HCT116 (cell line): ENCODE data around the gene OTOP2. TPM values are rescaled to one million over a fixed set of nuclear protein-coding genes. Genes with fewer than 3 reads are reported as not detected.
"Not testable (repeated sequence)": the region's sequence is repeated elsewhere in the genome, so short reads cannot be mapped to it uniquely, and the experiment has no call there.

Source experiments
- ATAC-seq: fragments of 200-7000 bp; cut with Tn5 transposase; 2 replicates; pipeline ENCODE4 v1.9.1; 2020; ENCODE audit warnings: mild to moderate bottlenecking, moderate library complexity
- BruUV-seq: library from RNA; stranded (reverse); fragments of 400-500 nt; replicated peaks from 2 replicates; lab custom pipeline; 2021; lab: Mats Ljungman, UMichigan
- CTCF ChIA-PET: fragments of 300-600 bp; sonication (Branson Sonifier 250); formaldehyde crosslinking; loops from one replicate; lab custom pipeline; 2021; ENCODE audit warnings: antibody characterized with exemption; lab: Charles Lee
- POLR2A ChIA-PET: fragments of 300-600, 350-600 bp; sonication (Branson Sonifier 250); formaldehyde crosslinking; loops from one replicate; lab custom pipeline; 2021; ENCODE audit warnings: antibody characterized with exemption; lab: Charles Lee
- RAD21 ChIA-PET, 2 experiments: fragments of 300-600 bp; sonication (Branson Sonifier 250); formaldehyde crosslinking; loops; one replicate each; lab custom pipeline; 2023; ENCODE audit warnings: low total read pairs in 2 of 2; ENCODE audit not compliant: uncharacterized antibody in 2 of 2, unreplicated experiment in 2 of 2, low non-redundant PET in 1 of 2; lab: Charles Lee
- DNase-seq: peaks from one replicate; pipeline ENCODE4 v3.0.0-alpha.2; 2010; ENCODE audit warnings: low read depth, low spot score
- H2AFZ ChIP-seq: fragments of 200-600 bp; shearing (Covaris generic), sonication (generic); 2 replicates; pipeline ENCODE4 v1.6.1; 2017; ENCODE audit warnings: low read depth, mixed run types, mixed read lengths, antibody characterized with exemption, low read length; ENCODE audit not compliant: poor library complexity, severe bottlenecking
- H3K27ac ChIP-seq: 2 replicates; pipeline ENCODE4 v1.5.1; 2012; ENCODE audit warnings: low read depth, low read length
- H3K27me3 ChIP-seq: fragments of 200-600 bp; sonication (generic); 2 replicates; pipeline ENCODE4 v1.6.1; 2016; ENCODE audit warnings: mixed run types, low read length, mixed read lengths; ENCODE audit not compliant: insufficient read depth
- H3K36me3 ChIP-seq, 2 experiments: fragments of 200-500 bp in 1 of 2; fragments of 200-600 bp in 1 of 2; sonication (Bioruptor generic) in 1 of 2; sonication (generic) in 1 of 2; 2 replicates each; pipeline versions ENCODE4 v1.5.1 to v1.6.1; 2014 to 2016; ENCODE audit warnings: low read length in 2 of 2, inconsistent platforms in 1 of 2, mixed read lengths in 1 of 2, mixed run types in 1 of 2; ENCODE audit not compliant: insufficient read depth in 2 of 2, control insufficient read depth in 1 of 2
- H3K4me1 ChIP-seq, 2 experiments: fragments of 200-600 bp in 1 of 2; sonication (generic) in 1 of 2; 2 replicates each; pipeline versions ENCODE4 v1.5.1 to v1.6.1; 2012 to 2017; ENCODE audit warnings: low read length in 2 of 2, inconsistent platforms in 1 of 2, mild to moderate bottlenecking in 1 of 2, mixed read lengths in 1 of 2, mixed run types in 1 of 2, moderate library complexity in 1 of 2; ENCODE audit not compliant: insufficient read depth in 2 of 2, control insufficient read depth in 1 of 2
- H3K4me2 ChIP-seq: fragments of 200-600 bp; sonication (generic); 2 replicates; pipeline ENCODE4 v1.6.1; 2017; ENCODE audit warnings: mixed run types, low read length, mixed read lengths
- H3K4me3 ChIP-seq, 2 experiments: fragments of 200-600 bp in 1 of 2; sonication (generic) in 1 of 2; replicated peaks in 1 of 2; 2 replicates each; pipeline ENCODE4 v1.5.1; 2011 to 2016; ENCODE audit warnings: low read length in 2 of 2, control low read depth in 1 of 2, low read depth in 1 of 2, mild to moderate bottlenecking in 1 of 2, mixed read lengths in 1 of 2, mixed run types in 1 of 2
- H3K79me2 ChIP-seq: fragments of 200-600 bp; sonication (generic); 2 replicates; pipeline ENCODE4 v1.6.1; 2017; ENCODE audit warnings: mild to moderate bottlenecking, mixed run types, low read length, moderate library complexity, mixed read lengths; ENCODE audit not compliant: insufficient read depth
- H3K9ac ChIP-seq: fragments of 200-600 bp; sonication (generic); 2 replicates; pipeline ENCODE4 v1.6.1; 2016; ENCODE audit warnings: low read length, mixed read lengths
- H3K9me2 ChIP-seq: fragments of 200-600 bp; sonication (generic), shearing (Covaris generic); 2 replicates; pipeline ENCODE4 v1.6.1; 2017; ENCODE audit warnings: mixed run types, mild to moderate bottlenecking, moderate library complexity; ENCODE audit not compliant: insufficient read depth
- H3K9me3 ChIP-seq, 2 experiments: fragments of 200-500 bp in 1 of 2; fragments of 200-600 bp in 1 of 2; sonication (Bioruptor generic) in 1 of 2; sonication (generic) in 1 of 2; 2 replicates each; pipeline ENCODE4 v1.6.1; 2014 to 2017; ENCODE audit warnings: low read length in 2 of 2, mixed read lengths in 2 of 2, inconsistent platforms in 1 of 2, low read depth in 1 of 2, mild to moderate bottlenecking in 1 of 2, mixed run types in 1 of 2, moderate library complexity in 1 of 2; ENCODE audit not compliant: control insufficient read depth in 1 of 2, insufficient read depth in 1 of 2
- H4K20me1 ChIP-seq: fragments of 200-600 bp; sonication (generic), shearing (Covaris generic); 2 replicates; pipeline ENCODE4 v1.6.1; 2017; ENCODE audit warnings: mixed run types, mild to moderate bottlenecking, moderate library complexity; ENCODE audit not compliant: insufficient read depth
- POLR2AphosphoS5 ChIP-seq: IDR thresholded peaks from 2 replicates; pipeline ENCODE4 v1.6.1; 2011; ENCODE audit warnings: mild to moderate bottlenecking, low read depth, low read length, moderate library complexity
- ZFX ChIP-seq: fragments of 450-650 bp; IDR thresholded peaks from 2 replicates; pipeline ENCODE4 v1.6.1; 2017
- intact Hi-C: fragments of 100-400 bp; cut with micrococcal nuclease; formaldehyde crosslinking; loops from 2 replicates; pipeline ENCODE4 v1.10.0; 2022
- total RNA-seq: library from RNA; stranded (reverse); gene quantifications from one replicate; pipeline ENCODE4 v1.2.1, GENCODE V29; 2021; ENCODE audit not compliant: unreplicated experiment

The OTOP2 gene
- total RNA-seq, 1 experiment from 2014 or later: not detected

DNA sequence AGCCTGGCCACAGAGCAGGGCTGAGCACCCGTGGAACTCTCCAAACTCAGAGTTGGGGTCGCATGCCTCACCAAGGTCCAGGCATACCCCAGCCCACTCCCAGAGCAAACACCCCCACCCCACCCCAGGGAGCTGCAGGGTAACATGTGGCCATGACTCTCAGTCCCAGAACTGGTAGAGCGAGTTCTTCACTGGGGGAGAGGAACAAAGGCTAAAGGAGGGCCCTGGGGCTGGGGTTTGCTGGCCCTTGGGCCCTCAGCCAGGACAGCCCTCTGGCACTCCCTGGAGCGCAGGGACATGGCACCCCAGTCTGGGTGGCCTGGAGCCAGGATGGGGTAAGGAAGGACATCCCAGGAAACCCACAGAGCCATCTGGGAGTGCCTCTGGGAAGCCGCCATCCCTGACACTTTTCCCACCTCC is 44.3 kb downstream of the OTOP2 start:
- DNase-seq (no peak), ATAC-seq (peak; percentile 18; the same call in 1 of the 2 replicates)
- ChIA-PET CTCF (interaction anchor here (0.6 to 4.5 kb wide), 4 partner anchors 7 to 270 kb away, joined by 3 to 36 read pairs (median 6); partner anchors contain the start of gene MRPL58), RAD21 (no interaction called here), POLR2A (interaction anchor here (0.6 to 1.3 kb wide), 2 partner anchors 19 to 231 kb away, joined by 3 to 4 read pairs; partner anchors contain the start of gene CDR2L)
- Histone ChIP-seq H3K79me2 (no peaks in the 10 kb centered on the region), H2AFZ (no peak overlapping the region), H3K36me3 (no peaks in the 10 kb centered on the region), H3K4me1 (peaks cover 39 to 43% of the 10 kb centered on the region in 2 experiments), H3K4me2 (peak overlapping the region; percentile 60), H3K9me2 (no peaks in the 10 kb centered on the region), H3K9me3 (no peaks in the 10 kb centered on the region), H3K9ac (peak overlapping the region; percentile 37), H3K27me3 (no peaks in the 10 kb centered on the region), H4K20me1 (no peaks in the 10 kb centered on the region), H3K4me3 (no peak overlapping the region), H3K27ac (peak overlapping the region; percentile 3; the same call in 1 of the 2 replicates)
- no peak for TF ChIP-seq ZFX
- peak; percentile 23; the same call in 1 of the 2 replicates for TF ChIP-seq POLR2AphosphoS5
- BruUV-seq: no TSS peak
- intact Hi-C loops: no loop called here

DNA sequence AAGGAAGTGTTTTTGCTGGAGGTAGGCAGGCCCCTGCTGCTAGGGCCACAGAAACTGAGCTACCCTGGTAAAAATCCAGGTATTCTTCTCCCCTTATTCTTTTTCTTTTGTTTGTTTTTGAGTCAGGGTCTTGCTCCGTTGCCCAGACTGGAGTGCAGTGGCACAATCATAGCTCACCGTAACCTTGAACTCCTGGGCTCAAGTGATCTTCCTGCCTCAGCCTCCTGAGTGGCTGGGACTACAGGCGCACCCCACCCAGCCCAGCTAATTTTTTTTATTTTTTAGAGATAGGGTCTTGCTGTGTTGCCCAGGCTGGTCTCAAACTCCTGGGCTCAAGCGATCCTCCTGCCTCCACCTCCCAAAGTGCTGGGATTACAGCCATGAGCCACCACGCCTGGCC is 45.4 kb downstream of the OTOP2 start:
- H3K4me3 ChIP-seq, BruUV-seq, H3K9ac ChIP-seq, H4K20me1 ChIP-seq, ATAC-seq, H3K36me3 ChIP-seq, DNase-seq, H3K4me2 ChIP-seq, RAD21 ChIA-PET, H3K27ac ChIP-seq, H3K9me2 ChIP-seq, H2AFZ ChIP-seq, H3K79me2 ChIP-seq, intact Hi-C loops, H3K27me3 ChIP-seq, H3K9me3 ChIP-seq: not testable (repeated sequence)
- peaks cover 39 to 43% of the 10 kb centered on the region in 2 experiments for H3K4me1 ChIP-seq
- POLR2A ChIA-PET: interaction anchor here (1.3 to 1.6 kb wide), 2 partner anchors 8 to 18 kb away, joined by 3 to 4 read pairs; partner anchors contain the start of gene CDR2L
- CTCF ChIA-PET: interaction anchor here (4.5 kb wide), 1 partner anchor 8 kb away, joined by 36 read pairs; no protein-coding TSS in a partner anchor
